VCaP (cell line): ENCODE results near the gene ARRB1.
A peak's percentile ranks its signal among the peaks of the same experiment; 100 is the strongest.
"Not testable (repeated sequence)": the region's sequence is repeated elsewhere in the genome, so short reads cannot be mapped to it uniquely, and the experiment has no call there.

Experiments
- H3K27ac ChIP-seq: fragments of 450-650 bp; 2 replicates; pipeline ENCODE4 v1.5.1; 2017
- TF ChIP-seq, protein P1 (sequence below): fragments of 450-650 bp; conservative IDR thresholded peaks from 2 replicates; pipeline ENCODE4 v1.5.1; 2017; ENCODE audit warnings: mild to moderate bottlenecking, moderate library complexity

The ARRB1 gene

DNA sequence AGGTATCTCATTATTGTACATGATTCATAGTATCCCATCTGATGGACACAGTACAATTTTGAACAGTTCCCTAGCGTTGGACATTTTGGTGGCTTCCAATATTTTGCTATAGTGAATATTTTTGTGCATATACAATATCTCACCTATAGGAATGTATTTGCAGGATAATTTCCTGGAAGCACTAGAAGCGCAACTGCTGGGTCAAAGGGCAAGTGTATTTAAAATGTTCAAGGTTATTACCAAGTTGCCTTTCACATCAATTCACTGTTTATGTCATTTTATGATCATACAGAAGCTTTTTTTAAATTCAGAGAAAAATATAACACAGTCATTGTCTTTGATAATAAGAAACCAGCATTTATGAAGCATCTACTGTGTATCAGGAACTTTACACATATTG, 28.8 kb upstream of the ARRB1 start:
- H3K27ac ChIP-seq: no peak overlapping the region
- TF ChIP-seq, protein P1, sequence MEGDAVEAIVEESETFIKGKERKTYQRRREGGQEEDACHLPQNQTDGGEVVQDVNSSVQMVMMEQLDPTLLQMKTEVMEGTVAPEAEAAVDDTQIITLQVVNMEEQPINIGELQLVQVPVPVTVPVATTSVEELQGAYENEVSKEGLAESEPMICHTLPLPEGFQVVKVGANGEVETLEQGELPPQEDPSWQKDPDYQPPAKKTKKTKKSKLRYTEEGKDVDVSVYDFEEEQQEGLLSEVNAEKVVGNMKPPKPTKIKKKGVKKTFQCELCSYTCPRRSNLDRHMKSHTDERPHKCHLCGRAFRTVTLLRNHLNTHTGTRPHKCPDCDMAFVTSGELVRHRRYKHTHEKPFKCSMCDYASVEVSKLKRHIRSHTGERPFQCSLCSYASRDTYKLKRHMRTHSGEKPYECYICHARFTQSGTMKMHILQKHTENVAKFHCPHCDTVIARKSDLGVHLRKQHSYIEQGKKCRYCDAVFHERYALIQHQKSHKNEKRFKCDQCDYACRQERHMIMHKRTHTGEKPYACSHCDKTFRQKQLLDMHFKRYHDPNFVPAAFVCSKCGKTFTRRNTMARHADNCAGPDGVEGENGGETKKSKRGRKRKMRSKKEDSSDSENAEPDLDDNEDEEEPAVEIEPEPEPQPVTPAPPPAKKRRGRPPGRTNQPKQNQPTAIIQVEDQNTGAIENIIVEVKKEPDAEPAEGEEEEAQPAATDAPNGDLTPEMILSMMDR: no peak

DNA sequence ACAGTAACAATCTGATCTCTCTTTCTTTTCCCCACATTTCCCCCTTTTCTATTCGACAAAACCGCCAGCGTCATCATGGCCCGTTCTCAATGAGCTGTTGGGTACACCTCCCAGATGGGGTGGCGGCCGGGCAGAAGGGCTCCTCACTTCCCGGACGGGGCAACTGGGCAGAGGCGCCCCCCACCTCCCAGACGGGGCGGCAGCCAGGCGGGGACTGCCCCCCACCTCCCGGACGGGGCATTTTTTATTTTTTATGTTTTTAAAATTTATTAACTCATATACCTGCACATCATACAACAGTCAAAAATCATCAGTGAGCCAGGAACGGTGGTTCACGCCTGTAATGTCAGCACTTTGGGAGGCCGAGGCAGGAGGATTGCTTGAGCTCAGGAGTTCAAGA, 27.3 kb upstream of the ARRB1 start:
- not testable (repeated sequence) for H3K27ac ChIP-seq

DNA sequence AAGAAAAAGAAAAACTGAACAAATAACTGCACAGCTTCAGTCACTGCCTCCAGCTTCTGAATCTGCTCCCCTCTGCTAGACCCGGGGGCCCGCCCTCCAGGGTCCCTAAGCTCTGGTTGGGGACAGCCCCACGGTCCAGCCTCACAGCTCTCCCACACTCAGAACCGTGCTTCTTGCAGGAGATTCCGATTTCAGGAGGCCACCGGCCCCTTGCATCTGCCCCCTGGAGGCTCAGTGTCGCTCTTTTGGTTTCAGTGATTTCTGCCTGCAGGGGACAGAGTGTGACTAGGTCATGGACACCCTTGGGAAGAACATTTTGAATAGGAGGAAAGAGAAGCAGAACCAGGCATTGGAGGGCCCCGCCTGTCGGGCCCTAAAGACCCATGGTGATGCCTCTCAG, 24.7 kb upstream of the ARRB1 start:
- TF ChIP-seq, protein P1: no peak; the same call in 1 of the 2 replicates
- no peak overlapping the region; the same call in 1 of the 2 replicates for H3K27ac ChIP-seq

DNA sequence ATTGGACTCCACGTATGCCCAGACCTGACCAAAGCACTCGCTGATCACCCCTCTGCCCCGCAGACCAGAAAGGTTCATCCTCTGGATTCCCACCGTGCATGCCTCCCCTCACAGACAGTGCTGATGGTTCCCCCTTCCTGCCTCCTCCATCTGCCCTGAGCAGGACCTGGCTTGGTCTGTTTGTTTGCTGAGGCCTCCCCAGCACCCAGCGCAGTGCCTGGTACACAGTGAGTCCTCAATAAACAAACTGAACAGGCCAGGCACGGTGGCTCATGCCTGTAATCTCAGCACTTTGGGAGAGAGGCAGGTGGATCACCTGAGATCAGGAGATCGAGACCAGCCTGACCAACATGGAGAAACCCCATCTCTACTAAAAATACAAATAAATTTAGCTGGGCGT, 24.2 kb upstream of the ARRB1 start:
- TF ChIP-seq, protein P1: no peak

DNA sequence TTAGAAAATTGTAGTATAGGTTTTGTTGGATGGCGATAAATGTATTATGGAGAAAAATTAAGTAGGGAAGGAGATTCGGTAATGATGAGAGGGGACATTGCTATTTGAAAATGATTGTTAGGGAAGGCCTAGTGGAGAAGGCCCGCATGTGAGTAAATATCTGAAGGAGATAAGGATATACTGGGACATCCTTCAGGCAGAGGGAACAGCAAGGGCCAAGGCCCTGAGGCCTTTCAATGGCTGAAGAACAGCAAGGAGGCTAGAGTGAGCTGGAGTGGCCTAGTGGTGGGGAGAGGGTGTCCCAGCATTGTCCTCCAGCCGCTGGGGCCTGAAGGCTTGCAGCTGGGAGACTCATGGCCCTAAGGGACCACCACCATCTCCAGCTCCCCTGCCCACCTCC, 23.2 kb upstream of the ARRB1 start:
- peak overlapping the region; percentile 70; the same call in 1 of the 2 replicates for H3K27ac ChIP-seq
- TF ChIP-seq, protein P1: no peak

More for the DNA sequence above, 24.2 kb upstream of the ARRB1 start:
- H3K27ac ChIP-seq: no peak overlapping the region; the same call in 1 of the 2 replicates

DNA sequence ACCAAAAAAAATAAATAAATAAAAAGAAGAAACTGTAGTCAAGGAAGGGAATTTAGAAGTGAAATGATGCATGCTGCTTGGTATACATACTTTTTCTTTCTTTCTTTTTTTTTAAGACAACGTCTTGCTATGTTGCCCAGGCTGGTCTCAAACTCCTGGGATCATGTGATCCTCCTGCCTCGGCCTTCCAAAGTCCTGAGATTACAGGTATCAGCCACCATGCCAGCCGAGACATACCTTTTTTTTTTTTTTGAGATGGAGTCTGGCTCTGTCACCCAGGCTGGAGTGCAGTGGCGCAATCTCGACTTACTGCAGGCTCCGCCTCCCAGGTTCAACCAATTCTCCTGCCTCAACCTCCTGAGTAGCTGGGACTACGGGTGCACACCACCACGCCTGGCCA, 21.7 kb upstream of the ARRB1 start:
- TF ChIP-seq, protein P1: no peak
- peak overlapping the region; percentile 70 for H3K27ac ChIP-seq

DNA sequence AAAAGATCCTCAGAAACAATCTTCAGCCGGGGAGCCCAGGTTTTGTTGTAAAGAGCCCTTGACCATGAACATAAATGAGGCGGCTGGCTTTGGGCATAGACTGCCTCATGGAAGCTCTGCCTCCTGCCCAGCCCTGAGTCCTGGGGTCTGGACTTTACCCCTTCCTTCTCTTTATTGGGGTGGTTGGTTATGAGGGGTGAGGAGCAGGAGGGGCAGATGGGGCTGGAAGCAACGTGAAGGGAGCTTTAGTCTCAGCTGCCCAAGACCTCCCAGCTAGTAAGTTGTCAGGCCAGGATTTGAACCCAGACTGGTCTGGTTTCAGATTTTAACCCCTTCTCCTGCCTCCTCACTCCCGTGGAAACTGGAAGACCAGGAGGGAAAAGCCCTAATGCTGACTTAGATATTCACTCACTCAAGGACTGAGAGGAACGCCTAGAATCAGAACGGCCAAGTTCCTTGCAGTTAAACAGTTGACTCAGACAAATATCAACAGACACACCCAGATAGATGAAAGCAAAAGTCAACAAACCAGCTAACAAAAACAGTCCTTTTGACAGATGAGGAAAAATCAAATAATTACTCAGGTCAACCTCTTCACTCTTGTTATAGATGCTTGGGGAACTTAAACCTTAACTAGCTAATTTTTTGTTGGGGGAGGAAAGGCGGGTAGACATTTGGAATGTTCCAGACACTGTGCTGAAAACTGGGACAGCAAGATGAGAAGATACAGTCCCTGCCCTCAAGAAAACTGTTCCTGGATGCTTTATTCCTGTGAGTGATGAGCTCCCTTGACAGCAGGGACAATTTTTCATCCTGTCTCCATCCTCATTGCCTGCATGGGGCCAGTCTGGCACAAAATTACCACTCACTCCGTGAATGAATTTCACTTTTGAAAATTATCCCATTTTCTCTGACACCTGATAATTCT, 20.8 kb upstream of the ARRB1 start:
- TF ChIP-seq, protein P1: no peak
- peak overlapping the region; percentile 70 for H3K27ac ChIP-seq
